ENCODE data around the gene CLEC2A. TPM values are rescaled to one million over a fixed set of nuclear protein-coding genes. Genes with fewer than 3 reads are reported as not detected.

CLEC2A gene
- polyA plus RNA-seq, 3 donors: not detected

Other genes starting within 250 kb of the CLEC2A start
- under 1 TPM in 2 of 3 donors, not detected in 1; 0.09 to 0.37 TPM for gene CLECL1, start 199.3 kb downstream of the CLEC2A start, polyA plus RNA-seq
- gene CD69, start 171.5 kb downstream of the CLEC2A start, polyA plus RNA-seq: 1 to 10 TPM; 1.2 to 9.8 (median 6.8) TPM
- gene KLRF1, start 104.9 kb downstream of the CLEC2A start, polyA plus RNA-seq: under 1 TPM; 0.21 to 0.56 (median 0.30) TPM
- gene CLEC2B, start 63.0 kb downstream of the CLEC2A start, polyA plus RNA-seq: 10 to 100 TPM in 2 of 3 donors, 1 to 10 TPM in 1; 1.5 to 21.9 (median 12.8) TPM
- gene KLRF2, start 50.9 kb downstream of the CLEC2A start, polyA plus RNA-seq: not detected
- gene CLEC12A, start 39.0 kb upstream of the CLEC2A start, polyA plus RNA-seq: 1 to 10 TPM in 1 of 3 donors, under 1 TPM in 2; 0.34 to 6.6 (median 0.41) TPM
- under 1 TPM in 1 of 3 donors, not detected in 2; 0.15 TPM for gene CLEC1B, start 66.8 kb upstream of the CLEC2A start, polyA plus RNA-seq
- under 1 TPM in 2 of 3 donors, not detected in 1; 0.07 to 0.52 TPM for gene CLEC12B, start 78.3 kb upstream of the CLEC2A start, polyA plus RNA-seq
- under 1 TPM in 1 of 3 donors, not detected in 2; 0.12 TPM for gene CLEC9A, start 98.3 kb upstream of the CLEC2A start, polyA plus RNA-seq
- 1 to 10 TPM; 1.7 to 5.6 (median 5.5) TPM for gene CLEC1A, start 166.6 kb upstream of the CLEC2A start, polyA plus RNA-seq
- gene CLEC7A, start 197.8 kb upstream of the CLEC2A start, polyA plus RNA-seq: 10 to 100 TPM in 2 of 3 donors, 1 to 10 TPM in 1; 1.7 to 12.8 (median 10.2) TPM
- 1 to 10 TPM in 2 of 3 donors, under 1 TPM in 1; 0.06 to 4.9 (median 2.4) TPM for gene OLR1, start 239.8 kb upstream of the CLEC2A start, polyA plus RNA-seq
- under 1 TPM in 2 of 3 donors, not detected in 1; 0.06 to 0.11 TPM for gene TMEM52B, start 246.7 kb upstream of the CLEC2A start, polyA plus RNA-seq